Measurements from ENCODE around the gene CCDC150.
"Not testable (repeated sequence)": the region's sequence is repeated elsewhere in the genome, so short reads cannot be mapped to it uniquely, and the experiment has no call there.

The CCDC150 gene

DNA sequence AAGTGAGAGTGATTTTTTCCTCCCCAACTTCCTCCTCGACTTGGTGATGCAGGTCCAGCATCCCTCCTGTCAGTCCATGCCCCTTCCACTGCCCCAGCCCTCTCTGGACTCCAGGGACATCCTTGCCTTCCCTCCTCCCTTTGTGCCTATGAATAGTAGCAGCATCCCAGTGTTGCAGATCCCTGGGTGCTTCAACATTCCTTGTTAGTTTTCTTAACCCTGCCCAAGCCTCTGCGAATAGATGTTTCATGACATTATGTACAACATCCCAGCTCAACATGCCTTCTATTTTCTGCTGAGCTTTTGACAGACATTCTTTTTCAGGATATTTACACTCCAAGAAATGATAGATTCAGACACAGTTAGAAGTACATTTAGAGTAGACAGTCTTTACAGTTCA lies 35.3 kb upstream of the CCDC150 start:
- H3K4me3 ChIP-seq (ENCODE audit: low read depth, low read length), result no peak overlapping the region
- TF ChIP-seq, protein P1, sequence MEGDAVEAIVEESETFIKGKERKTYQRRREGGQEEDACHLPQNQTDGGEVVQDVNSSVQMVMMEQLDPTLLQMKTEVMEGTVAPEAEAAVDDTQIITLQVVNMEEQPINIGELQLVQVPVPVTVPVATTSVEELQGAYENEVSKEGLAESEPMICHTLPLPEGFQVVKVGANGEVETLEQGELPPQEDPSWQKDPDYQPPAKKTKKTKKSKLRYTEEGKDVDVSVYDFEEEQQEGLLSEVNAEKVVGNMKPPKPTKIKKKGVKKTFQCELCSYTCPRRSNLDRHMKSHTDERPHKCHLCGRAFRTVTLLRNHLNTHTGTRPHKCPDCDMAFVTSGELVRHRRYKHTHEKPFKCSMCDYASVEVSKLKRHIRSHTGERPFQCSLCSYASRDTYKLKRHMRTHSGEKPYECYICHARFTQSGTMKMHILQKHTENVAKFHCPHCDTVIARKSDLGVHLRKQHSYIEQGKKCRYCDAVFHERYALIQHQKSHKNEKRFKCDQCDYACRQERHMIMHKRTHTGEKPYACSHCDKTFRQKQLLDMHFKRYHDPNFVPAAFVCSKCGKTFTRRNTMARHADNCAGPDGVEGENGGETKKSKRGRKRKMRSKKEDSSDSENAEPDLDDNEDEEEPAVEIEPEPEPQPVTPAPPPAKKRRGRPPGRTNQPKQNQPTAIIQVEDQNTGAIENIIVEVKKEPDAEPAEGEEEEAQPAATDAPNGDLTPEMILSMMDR (IDR thresholded peaks at IDR 0.05; ENCODE audit: low read depth, low read length), result no peak
- TF ChIP-seq POLR2A (IDR thresholded peaks at IDR 0.05; ENCODE audit: extremely low read depth, insufficient read length) (no peak), MYC (IDR thresholded peaks at IDR 0.05; ENCODE audit: low read depth, low read length) (no peak)
- TF ChIP-seq, protein P2, sequence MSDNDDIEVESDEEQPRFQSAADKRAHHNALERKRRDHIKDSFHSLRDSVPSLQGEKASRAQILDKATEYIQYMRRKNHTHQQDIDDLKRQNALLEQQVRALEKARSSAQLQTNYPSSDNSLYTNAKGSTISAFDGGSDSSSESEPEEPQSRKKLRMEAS (IDR thresholded peaks at IDR 0.05; ENCODE audit: low read depth, low read length), result no peak
- no peak for DNase-seq (ENCODE audit: low read depth)

GRCh38 chr2:196606516-196606915 lies 33.0 kb upstream of the CCDC150 start:
- TF ChIP-seq, protein P2 (IDR thresholded peaks at IDR 0.05; ENCODE audit: low read depth, low read length), result no peak
- TF ChIP-seq, protein P1 (IDR thresholded peaks at IDR 0.05; ENCODE audit: low read depth, low read length), result no peak
- TF ChIP-seq POLR2A (IDR thresholded peaks at IDR 0.05; ENCODE audit: extremely low read depth, insufficient read length) (no peak), MYC (IDR thresholded peaks at IDR 0.05; ENCODE audit: low read depth, low read length) (no peak)
- no peak for DNase-seq (ENCODE audit: low read depth)
- no peak overlapping the region for H3K4me3 ChIP-seq (ENCODE audit: low read depth, low read length)

DNA sequence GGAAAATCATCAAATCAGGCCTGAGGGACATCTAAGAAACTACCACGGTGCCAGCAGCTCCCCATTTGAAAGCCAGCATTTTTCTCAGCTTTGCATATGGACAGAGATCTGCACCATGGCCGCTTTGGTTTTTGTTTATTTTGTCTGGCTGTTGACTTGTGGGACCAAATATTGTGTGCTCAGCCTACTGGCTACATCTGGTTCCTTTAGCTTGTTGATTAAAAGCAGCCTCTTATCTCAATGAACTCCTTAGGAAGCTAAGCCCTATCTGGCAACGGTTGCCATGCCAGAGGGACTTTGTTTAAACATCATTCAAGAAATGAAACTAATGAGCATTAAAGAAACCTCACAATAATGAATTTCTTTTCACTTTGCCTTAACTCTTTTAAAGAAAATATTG lies 32.4 kb upstream of the CCDC150 start:
- no peak for DNase-seq (ENCODE audit: low read depth)
- TF ChIP-seq, protein P2 (IDR thresholded peaks at IDR 0.05; ENCODE audit: low read depth, low read length), result no peak

GRCh38 chr2:196607896-196608295 lies 31.6 kb upstream of the CCDC150 start:
- H3K4me3 ChIP-seq (ENCODE audit: low read depth, low read length); DNase-seq (ENCODE audit: low read depth): not testable (repeated sequence)

More for the DNA sequence above, 32.4 kb upstream of the CCDC150 start:
- no peak overlapping the region for H3K4me3 ChIP-seq (ENCODE audit: low read depth, low read length)

- no peak for DNase-seq (ENCODE audit: low read depth)
- TF ChIP-seq MYC (IDR thresholded peaks at IDR 0.05; ENCODE audit: low read depth, low read length), result no peak
- TF ChIP-seq, protein P1 (IDR thresholded peaks at IDR 0.05; ENCODE audit: low read depth, low read length), result no peak
- no peak for TF ChIP-seq POLR2A (IDR thresholded peaks at IDR 0.05; ENCODE audit: extremely low read depth, insufficient read length)
- TF ChIP-seq, protein P2 (IDR thresholded peaks at IDR 0.05; ENCODE audit: low read depth, low read length), result no peak
- H3K4me3 ChIP-seq (ENCODE audit: low read depth, low read length), result no peak overlapping the region
Measured at GRCh38 chr2:196609806-196610205, 29.7 kb upstream of the CCDC150 start.

DNA sequence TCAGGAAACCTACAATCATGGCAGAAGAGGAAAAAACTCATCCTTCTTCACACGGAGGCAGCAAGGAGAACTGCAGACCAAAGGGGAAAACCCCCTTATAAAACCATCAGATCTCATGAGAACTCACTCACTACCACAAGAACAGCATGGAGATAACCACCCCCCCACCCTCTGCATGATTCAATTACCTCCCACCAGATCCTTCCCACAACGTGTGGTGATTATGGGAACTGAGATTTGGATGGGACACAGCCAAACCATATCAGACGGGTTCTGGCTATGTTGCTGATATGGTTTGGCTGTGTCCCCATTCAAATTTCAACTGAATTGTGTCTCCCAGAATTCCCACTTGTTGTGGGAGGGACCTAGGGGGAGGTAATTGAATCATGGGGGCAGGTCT lies 28.7 kb upstream of the CCDC150 start:
- DNase-seq (ENCODE audit: low read depth), result no peak
- TF ChIP-seq MYC (IDR thresholded peaks at IDR 0.05; ENCODE audit: low read depth, low read length) (no peak), POLR2A (IDR thresholded peaks at IDR 0.05; ENCODE audit: extremely low read depth, insufficient read length) (no peak)
- TF ChIP-seq, protein P1 (IDR thresholded peaks at IDR 0.05; ENCODE audit: low read depth, low read length), result no peak
- TF ChIP-seq, protein P2 (IDR thresholded peaks at IDR 0.05; ENCODE audit: low read depth, low read length), result no peak

DNA sequence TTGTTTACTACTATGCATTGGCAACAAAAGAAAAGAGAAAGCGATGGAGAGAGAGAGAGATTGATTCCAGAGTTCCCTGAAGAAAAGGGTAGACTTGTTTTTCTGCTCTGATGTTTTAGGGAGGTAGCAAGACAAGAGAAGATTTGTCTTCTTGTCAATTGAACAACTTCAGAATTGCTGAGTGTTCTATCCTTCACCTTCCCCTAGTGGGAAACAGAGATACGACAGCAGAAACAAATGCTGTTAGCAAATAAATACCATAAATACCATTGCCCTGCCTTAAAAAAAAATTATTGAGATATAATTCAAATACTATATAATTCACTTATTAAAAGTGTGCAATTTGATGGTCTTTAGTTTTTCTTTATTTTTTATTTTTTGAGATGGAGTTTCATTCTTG lies 26.2 kb upstream of the CCDC150 start:
- no peak for DNase-seq (ENCODE audit: low read depth)
- H3K4me3 ChIP-seq (ENCODE audit: low read depth, low read length), result no peak overlapping the region
- TF ChIP-seq, protein P1 (IDR thresholded peaks at IDR 0.05; ENCODE audit: low read depth, low read length), result no peak
- TF ChIP-seq MYC (IDR thresholded peaks at IDR 0.05; ENCODE audit: low read depth, low read length) (no peak), POLR2A (IDR thresholded peaks at IDR 0.05; ENCODE audit: extremely low read depth, insufficient read length) (no peak)
- TF ChIP-seq, protein P2 (IDR thresholded peaks at IDR 0.05; ENCODE audit: low read depth, low read length), result no peak

More for the DNA sequence above, 28.7 kb upstream of the CCDC150 start:
- no peak overlapping the region for H3K4me3 ChIP-seq (ENCODE audit: low read depth, low read length)
